HAP-1 (cell line): ENCODE data around the gene RPL37A.

Experiments used
- DNase-seq, 2 experiments: peaks; one replicate each; pipeline ENCODE4 v3.0.0-alpha.2; 2016 to 2020; ENCODE audit warnings: low spot score in 2 of 2
- H3K27me3 ChIP-seq: fragments of 250-450 bp; sonication (Bioruptor Pico); 2 replicates; pipeline ENCODE4 v1.5.1; 2020; ENCODE audit warnings: low read depth, mild to moderate bottlenecking, moderate library complexity
- H3K36me3 ChIP-seq: fragments of 250-450 bp; sonication (Bioruptor Pico); replicated peaks from 2 replicates; pipeline ENCODE4 v1.5.1; 2020; ENCODE audit warnings: mild to moderate bottlenecking
- H3K4me1 ChIP-seq: fragments of 250-450 bp; sonication (Bioruptor Pico); 2 replicates; pipeline ENCODE4 v1.5.1; 2020; ENCODE audit warnings: mild to moderate bottlenecking
- H3K4me3 ChIP-seq: fragments of 250-450 bp; sonication (Bioruptor Pico); 2 replicates; pipeline ENCODE4 v1.5.1; 2020; ENCODE audit warnings: mild to moderate bottlenecking, moderate library complexity
- H3K9me3 ChIP-seq: fragments of 250-450 bp; sonication (Bioruptor Pico); 2 replicates; pipeline ENCODE4 v1.5.1; 2020; ENCODE audit warnings: mild to moderate bottlenecking, moderate library complexity
- in situ Hi-C: fragments of 300-500 bp; cut with MboI; formaldehyde crosslinking; loops from 3 replicates; pipeline ENCODE4 v1.14.3; 2020; ENCODE audit warnings: low sequenced_read_pairs, inconsistent platforms, mixed read lengths

The RPL37A gene

DNA sequence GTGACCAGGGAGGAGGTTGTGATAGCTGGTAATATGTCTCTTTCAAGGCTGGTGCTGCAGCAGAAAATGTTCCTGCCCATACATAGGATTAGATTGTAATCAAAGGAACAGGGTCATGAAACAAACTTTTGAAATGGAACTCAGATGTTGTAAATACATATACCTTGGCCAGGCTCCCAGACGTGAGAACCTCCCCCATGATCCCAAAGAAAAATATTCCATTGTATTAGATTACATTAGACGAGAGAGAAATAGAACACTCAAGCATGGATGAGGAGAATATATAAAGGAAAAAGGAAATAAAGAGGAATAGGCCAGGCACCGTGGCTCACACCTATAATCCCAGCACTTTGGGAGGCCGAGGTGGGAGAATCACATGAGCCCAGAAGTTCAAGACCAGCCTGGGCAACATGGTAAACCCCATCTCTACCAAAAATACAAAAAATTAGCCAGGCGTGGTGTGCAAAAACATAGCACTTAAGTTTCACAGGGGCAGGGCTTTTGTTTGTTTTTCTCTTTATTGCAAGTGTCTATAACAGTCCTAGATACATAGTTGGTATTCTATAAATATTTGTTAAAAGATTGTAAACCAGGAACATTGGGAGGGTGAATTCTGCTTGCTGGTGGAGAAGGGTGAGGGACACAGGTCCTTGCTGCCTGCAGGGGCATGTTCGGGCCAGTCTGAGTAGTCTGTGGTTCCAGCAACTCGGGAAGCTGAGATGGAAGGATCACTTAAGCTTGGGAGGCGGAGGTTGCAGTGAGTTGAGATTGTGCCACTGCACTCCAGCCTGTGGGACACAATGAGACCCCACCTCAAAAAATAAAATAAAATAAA is 52.8 kb downstream of the RPL37A start:
- Histone ChIP-seq H3K9me3 (no peaks in the 10 kb centered on the region), H3K36me3 (no peaks in the 10 kb centered on the region), H3K27me3 (no peaks in the 10 kb centered on the region), H3K4me1 (no peaks in the 10 kb centered on the region), H3K4me3 (no peak overlapping the region)
- DNase-seq, result no peak
- in situ Hi-C loops, result no loop called here

DNA sequence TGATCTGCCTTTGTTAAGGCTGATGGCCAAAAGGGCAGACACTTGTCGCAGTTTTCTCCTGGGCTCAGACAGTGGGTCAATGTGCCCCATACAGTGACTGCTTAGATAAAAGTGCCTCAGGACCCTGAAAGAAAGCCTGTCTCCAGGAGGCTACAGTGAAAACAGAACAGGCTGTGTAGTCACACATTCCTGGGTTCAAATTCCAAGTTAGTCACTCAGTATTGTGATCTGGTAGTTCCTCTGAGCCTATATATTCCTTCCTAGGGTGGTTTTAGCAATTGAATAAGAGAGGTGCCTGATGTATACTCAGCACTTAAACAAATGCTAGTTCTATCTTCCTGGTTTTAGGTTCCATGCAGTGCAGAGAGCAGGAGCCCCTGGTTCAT is 54.4 kb downstream of the RPL37A start:
- no peaks in the 10 kb centered on the region for H3K9me3 ChIP-seq
- no peaks in the 10 kb centered on the region for H3K27me3 ChIP-seq
- no peak for DNase-seq
- no peak overlapping the region for H3K4me3 ChIP-seq
- H3K36me3 ChIP-seq, result no peaks in the 10 kb centered on the region
- in situ Hi-C loops, result no loop called here
- H3K4me1 ChIP-seq, result no peaks in the 10 kb centered on the region
